Left lung (tissue), 10 donors: Measurements from ENCODE around the gene OTUD7B. TPM values are rescaled to one million over a fixed set of nuclear protein-coding genes. Genes with fewer than 3 reads are reported as not detected.
A peak's percentile ranks its signal among the peaks of the same experiment; 100 is the strongest.

Experiments used
- ATAC-seq: fragments of 200-7000 bp; cut with Tn5 transposase; one replicate; pipeline ENCODE4 v1.9.1; 2020; ENCODE audit warnings: moderate library complexity
- DNase-seq, 4 donors: peaks; one replicate each; pipeline ENCODE4 v3.0.0-alpha.2; 2013 to 2020
- H3K27ac ChIP-seq, 2 donors: fragments of 200-600 bp; sonication (generic) in 1 of 2; one replicate each; pipeline versions ENCODE4 v1.5.0 to v1.8.0; 2020 to 2021
- H3K27me3 ChIP-seq, 2 donors: fragments of 200-600 bp; sonication (generic) in 1 of 2; one replicate each; pipeline versions ENCODE4 v1.5.0 to v1.8.0; 2020 to 2021
- H3K36me3 ChIP-seq, 2 donors: fragments of 200-600 bp; sonication (generic) in 1 of 2; one replicate each; pipeline versions ENCODE4 v1.5.0 to v1.8.0; 2020 to 2021
- H3K4me1 ChIP-seq, 2 donors: fragments of 200-600 bp; one replicate each; pipeline ENCODE4 v1.8.0; 2021
- H3K4me3 ChIP-seq, 2 donors: fragments of 200-600 bp; sonication (generic) in 1 of 2; one replicate each; pipeline versions ENCODE4 v1.5.0 to v1.8.0; 2020 to 2021; ENCODE audit warnings: mild to moderate bottlenecking in 1 of 2
- H3K9me3 ChIP-seq, 2 donors: fragments of 200-600 bp; sonication (generic) in 1 of 2; one replicate each; pipeline versions ENCODE4 v1.5.0 to v1.8.0; 2020 to 2021
- intact Hi-C, 2 donors: fragments of 100-400 bp; cut with DNase I; formaldehyde crosslinking; loops; one replicate each; pipeline versions ENCODE4 v1.11.2 to v1.14.2; 2022
- polyA plus RNA-seq, 6 donors: library from polyadenylated mRNA; unstranded; fragments of 120-200 nt; gene quantifications; one replicate each; pipeline ENCODE4 v1.2.1, GENCODE V29; 2013; ENCODE audit not compliant: insufficient read length in 6 of 6
- total RNA-seq, 2 donors: library from RNA; stranded (reverse); fragmentation: NEBNext Ultra II Directional; extraction: Animal tissue kit (Norgen Biotek cat#: 25700); gene quantifications; one replicate each; pipeline ENCODE4 v1.2.1, GENCODE V29; 2021
- TF ChIP-seq, protein P1 (sequence below), 2 donors: fragments of 200-600 bp; sonication (generic) in 1 of 2; IDR thresholded peaks; one replicate each; pipeline versions ENCODE4 v1.5.0 to v1.8.0; 2021; ENCODE audit warnings: antibody characterized with exemption in 2 of 2
- donor health status: DM: no; HTN: yes; CAD: no.
- donor health status: DM: no; HTN: no; CAD: no.

OTUD7B gene
- total and polyA plus RNA-seq, 8 donors, result 18.9 to 31.7 (median 20.4) TPM

DNA sequence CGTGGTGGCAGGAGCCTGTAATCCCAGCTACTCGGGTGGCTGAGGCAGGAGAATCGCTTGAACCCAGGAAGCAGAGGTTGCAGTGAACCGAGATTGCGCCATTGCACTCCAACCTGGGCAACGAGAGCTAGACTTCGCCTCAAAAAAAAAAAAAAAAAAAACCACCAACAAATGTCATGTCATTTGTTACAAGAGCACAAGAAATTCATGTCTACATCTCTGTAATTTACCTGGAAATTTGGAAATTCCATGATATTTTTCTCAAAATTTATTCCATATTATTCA lies 40.5 kb upstream of the OTUD7B start:
- ATAC-seq (peak; percentile 37), DNase-seq (no peak)
- Histone ChIP-seq H3K27ac (no peak overlapping the region), H3K4me3 (no peak overlapping the region), H3K9me3 (no peaks in the 10 kb centered on the region), H3K27me3 (peaks cover 0 to 7% of the 10 kb centered on the region in 2 donors), H3K4me1 (peaks cover 0 to 29% of the 10 kb centered on the region in 2 donors), H3K36me3 (no peaks in the 10 kb centered on the region)
- intact Hi-C loops, result no loop called here
- TF ChIP-seq, protein P1, sequence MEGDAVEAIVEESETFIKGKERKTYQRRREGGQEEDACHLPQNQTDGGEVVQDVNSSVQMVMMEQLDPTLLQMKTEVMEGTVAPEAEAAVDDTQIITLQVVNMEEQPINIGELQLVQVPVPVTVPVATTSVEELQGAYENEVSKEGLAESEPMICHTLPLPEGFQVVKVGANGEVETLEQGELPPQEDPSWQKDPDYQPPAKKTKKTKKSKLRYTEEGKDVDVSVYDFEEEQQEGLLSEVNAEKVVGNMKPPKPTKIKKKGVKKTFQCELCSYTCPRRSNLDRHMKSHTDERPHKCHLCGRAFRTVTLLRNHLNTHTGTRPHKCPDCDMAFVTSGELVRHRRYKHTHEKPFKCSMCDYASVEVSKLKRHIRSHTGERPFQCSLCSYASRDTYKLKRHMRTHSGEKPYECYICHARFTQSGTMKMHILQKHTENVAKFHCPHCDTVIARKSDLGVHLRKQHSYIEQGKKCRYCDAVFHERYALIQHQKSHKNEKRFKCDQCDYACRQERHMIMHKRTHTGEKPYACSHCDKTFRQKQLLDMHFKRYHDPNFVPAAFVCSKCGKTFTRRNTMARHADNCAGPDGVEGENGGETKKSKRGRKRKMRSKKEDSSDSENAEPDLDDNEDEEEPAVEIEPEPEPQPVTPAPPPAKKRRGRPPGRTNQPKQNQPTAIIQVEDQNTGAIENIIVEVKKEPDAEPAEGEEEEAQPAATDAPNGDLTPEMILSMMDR (IDR thresholded peaks at IDR 0.05), result no peak

DNA sequence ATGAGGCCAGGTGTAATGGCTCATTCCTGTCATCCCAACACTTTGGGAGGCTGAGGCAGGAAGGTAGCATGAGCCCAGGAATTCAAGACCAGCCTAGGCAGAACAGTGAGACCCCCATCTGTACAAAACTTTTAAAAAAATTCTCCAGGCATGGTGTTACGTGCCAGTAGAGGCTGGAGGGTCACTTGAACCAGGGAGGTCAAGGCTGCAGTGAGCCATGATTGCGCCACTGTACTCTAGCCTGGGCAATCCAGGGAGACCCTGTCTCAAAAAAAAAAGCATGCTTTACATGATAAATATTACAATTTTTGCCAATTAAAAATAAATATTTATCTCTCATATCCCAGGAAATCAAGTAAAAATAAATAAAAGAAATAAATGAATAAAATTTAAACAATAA lies 39.4 kb upstream of the OTUD7B start:
- no peaks in the 10 kb centered on the region for H3K36me3 ChIP-seq
- peaks cover 0 to 7% of the 10 kb centered on the region in 2 donors for H3K27me3 ChIP-seq
- H3K4me1 ChIP-seq, result peaks cover 0 to 28% of the 10 kb centered on the region in 2 donors
- intact Hi-C loops, result loop anchor here in 1 of 2 donors (5.0 kb wide), 1 partner anchor 88 kb away; no protein-coding TSS in a partner anchor
- no peak overlapping the region for H3K4me3 ChIP-seq
- TF ChIP-seq, protein P1 (IDR thresholded peaks at IDR 0.05), result no peak
- DNase-seq (no peak), ATAC-seq (no peak)
- no peak overlapping the region for H3K27ac ChIP-seq
- no peaks in the 10 kb centered on the region for H3K9me3 ChIP-seq

DNA sequence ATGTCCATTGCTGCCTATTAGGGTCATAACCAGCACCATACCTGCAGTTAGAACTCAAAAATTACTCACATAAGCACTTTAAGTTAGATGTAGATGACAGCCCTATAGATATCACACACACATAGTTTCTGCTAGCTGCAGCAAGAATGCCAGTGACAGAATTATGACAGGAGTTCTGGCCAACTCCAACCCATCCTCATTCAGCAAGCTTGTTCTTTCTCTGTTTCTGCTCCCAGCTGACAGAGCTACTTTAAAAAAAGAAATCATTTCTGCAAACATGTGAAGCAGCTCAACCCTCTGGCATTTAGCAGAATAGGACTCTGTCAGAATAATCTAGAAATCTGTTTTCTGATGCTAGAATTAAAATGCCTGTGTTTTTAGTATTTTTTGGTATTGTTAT lies 23.8 kb upstream of the OTUD7B start:
- H3K36me3 ChIP-seq, result no peaks in the 10 kb centered on the region
- H3K27ac ChIP-seq, result no peak overlapping the region
- no peaks in the 10 kb centered on the region for H3K4me1 ChIP-seq
- DNase-seq, result no peak
- H3K4me3 ChIP-seq, result no peak overlapping the region
- no peak for ATAC-seq
- H3K27me3 ChIP-seq, result peaks cover 0 to 22% of the 10 kb centered on the region in 2 donors
- TF ChIP-seq, protein P1 (IDR thresholded peaks at IDR 0.05), result no peak
- no peaks in the 10 kb centered on the region for H3K9me3 ChIP-seq
- intact Hi-C loops, result no loop called here

DNA sequence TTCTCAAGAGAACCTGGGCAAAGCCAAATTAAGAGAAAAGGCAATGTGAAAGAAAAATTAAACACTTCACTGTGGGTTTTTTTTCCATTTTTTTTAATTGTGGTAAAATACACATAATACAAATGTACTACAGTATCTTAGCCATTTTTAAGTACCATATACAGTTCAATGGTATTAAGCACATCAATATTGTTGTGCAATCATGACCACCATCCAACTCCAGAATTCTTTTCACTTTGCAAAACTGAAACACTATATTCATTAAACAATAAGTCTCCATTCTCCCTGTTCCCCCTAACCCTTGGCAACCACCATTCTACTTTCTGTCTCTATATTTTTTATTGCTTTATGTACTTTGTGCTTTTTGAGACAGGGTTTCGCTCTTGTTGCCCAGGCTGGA lies 17.8 kb upstream of the OTUD7B start:
- Histone ChIP-seq H3K36me3 (no peaks in the 10 kb centered on the region), H3K4me1 (no peaks in the 10 kb centered on the region), H3K4me3 (no peak overlapping the region), H3K9me3 (no peaks in the 10 kb centered on the region), H3K27me3 (peaks cover 0 to 60% of the 10 kb centered on the region in 2 donors), H3K27ac (no peak overlapping the region)
- ATAC-seq (no peak), DNase-seq (no peak)
- TF ChIP-seq, protein P1 (IDR thresholded peaks at IDR 0.05), result no peak
- intact Hi-C loops, result no loop called here

DNA sequence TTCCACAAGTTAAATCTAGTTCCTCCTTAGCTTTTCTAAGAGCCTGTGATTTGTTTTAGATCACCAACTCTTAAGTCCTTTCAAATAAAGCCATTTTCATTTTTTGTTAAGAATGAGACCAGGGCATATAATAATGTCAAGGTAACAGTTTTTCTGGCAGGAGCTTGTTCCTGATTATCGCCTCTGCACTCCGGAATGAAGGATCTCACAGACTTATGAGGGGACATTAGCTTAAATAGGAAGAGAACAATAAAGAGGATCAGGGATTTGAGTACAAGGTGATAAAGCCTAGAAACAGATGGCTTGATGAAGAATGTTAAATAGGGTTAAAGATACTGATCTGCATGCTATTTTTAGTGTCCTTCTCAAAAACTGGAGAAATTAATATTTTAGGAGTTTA lies 13.6 kb upstream of the OTUD7B start:
- TF ChIP-seq, protein P1 (IDR thresholded peaks at IDR 0.05), result no peak
- ATAC-seq (no peak), DNase-seq (no peak)
- Histone ChIP-seq H3K27me3 (peaks cover 0 to 91% of the 10 kb centered on the region in 2 donors), H3K36me3 (no peaks in the 10 kb centered on the region), H3K4me3 (no peak overlapping the region), H3K9me3 (no peaks in the 10 kb centered on the region), H3K4me1 (no peaks in the 10 kb centered on the region), H3K27ac (no peak overlapping the region)
- intact Hi-C loops, result no loop called here
